HepG2 (cell line): ENCODE data around the gene RTBDN. TPM values are rescaled to one million over a fixed set of nuclear protein-coding genes. Genes with fewer than 3 reads are reported as not detected.
A peak's percentile ranks its signal among the peaks of the same experiment; 100 is the strongest.

Experiments used
- ATM ChIP-seq: fragments of 450-650 bp; IDR thresholded peaks from 2 replicates; pipeline ENCODE4 v1.7.1; 2017; ENCODE audit warnings: mild to moderate bottlenecking, borderline replicate concordance
- HNF4G ChIP-seq, 2 experiments: sonication (generic) in 1 of 2; formaldehyde crosslinking in 1 of 2; IDR thresholded peaks; 2 replicates each; pipeline versions ENCODE4 v1.4.0 to v1.6.1; 2011 to 2020; ENCODE audit warnings: borderline replicate concordance in 2 of 2, low read depth in 2 of 2, mild to moderate bottlenecking in 2 of 2, low read length in 1 of 2, missing genetic modification reagents in 1 of 2, moderate library complexity in 1 of 2
- NRL ChIP-seq: sonication (generic); formaldehyde crosslinking; IDR thresholded peaks from 2 replicates; pipeline ENCODE4 v1.5.0; 2020; ENCODE audit warnings: missing genetic modification reagents, mild to moderate bottlenecking, moderate library complexity, borderline replicate concordance
- RFX3 ChIP-seq: IDR thresholded peaks from 2 replicates; pipeline ENCODE4 v1.6.1; 2016; ENCODE audit warnings: missing biosample characterization, missing genetic modification reagents
- SMARCC2 ChIP-seq: fragments of 450-650 bp; IDR thresholded peaks from 2 replicates; pipeline ENCODE4 v1.6.1; 2017; ENCODE audit warnings: antibody characterized with exemption, mild to moderate bottlenecking
- THYN1 ChIP-seq: sonication (generic); formaldehyde crosslinking; IDR thresholded peaks from 2 replicates; pipeline ENCODE4 v1.8.1; 2023; ENCODE audit warnings: low read depth, mild to moderate bottlenecking, moderate library complexity, missing genetic modification reagents, borderline replicate concordance
- ZBTB7B ChIP-seq: sonication (generic); formaldehyde crosslinking; IDR thresholded peaks from 2 replicates; pipeline ENCODE4 v1.4.0; 2020; ENCODE audit warnings: missing genetic modification reagents
- ZNF546 ChIP-seq: sonication (generic); formaldehyde crosslinking; conservative IDR thresholded peaks from 2 replicates; pipeline ENCODE4 v1.8.1; 2023; ENCODE audit warnings: mild to moderate bottlenecking, missing genetic modification reagents
- ZNF577 ChIP-seq: sonication (generic); formaldehyde crosslinking; IDR thresholded peaks from 2 replicates; pipeline ENCODE4 v1.4.0; 2020; ENCODE audit warnings: mild to moderate bottlenecking, low read depth, missing genetic modification reagents, borderline replicate concordance
- ZNF670 ChIP-seq: sonication (generic); formaldehyde crosslinking; IDR thresholded peaks from 2 replicates; pipeline ENCODE4 v1.8.0; 2022; ENCODE audit warnings: mild to moderate bottlenecking, missing genetic modification reagents, borderline replicate concordance
- ZNF761 ChIP-seq: sonication (generic); formaldehyde crosslinking; conservative IDR thresholded peaks from 2 replicates; pipeline ENCODE4 v1.4.0; 2020; ENCODE audit warnings: mild to moderate bottlenecking, missing genetic modification reagents
- ZNF773 ChIP-seq: sonication (generic); formaldehyde crosslinking; IDR thresholded peaks from 2 replicates; pipeline ENCODE4 v1.4.0; 2020; ENCODE audit warnings: missing genetic modification reagents, borderline replicate concordance
- ZNF816 ChIP-seq: sonication (generic); formaldehyde crosslinking; IDR thresholded peaks from 2 replicates; pipeline ENCODE4 v1.8.0; 2022; ENCODE audit warnings: missing genetic modification reagents, mild to moderate bottlenecking, borderline replicate concordance
- polyA plus RNA-seq, 8 experiments: library from polyadenylated mRNA; depleted of rRNA in 3 of 8; stranded (reverse) in 7 of 8; unstranded in 1 of 8; fragments of >200 nt; fragmentation: Illumina TruSeq in 4 of 8; extraction: Trizol in 4 of 8; gene quantifications; 2 replicates each; pipeline versions ENCODE4 v1.2.1 to v1.2.3, GENCODE V29; 2011 to 2016; ENCODE audit warnings: low read depth in 4 of 8, missing spikeins in 1 of 8, mixed read lengths in 1 of 8; ENCODE audit not compliant: insufficient read depth in 1 of 8
- total RNA-seq, 5 experiments: library from RNA; depleted of rRNA; stranded (reverse); fragments of >200 nt; fragmentation: Illumina TruSeq; extraction: Trizol; gene quantifications; 2 replicates each; pipeline ENCODE4 v1.2.3, GENCODE V29; 2016; ENCODE audit warnings: low read depth in 1 of 5
- TF ChIP-seq, protein P1 (sequence below): sonication (generic); formaldehyde crosslinking; IDR thresholded peaks from 2 replicates; pipeline ENCODE4 v1.9.0; 2021; ENCODE audit warnings: missing genetic modification reagents, mild to moderate bottlenecking, borderline replicate concordance
- TF ChIP-seq, protein P2 (sequence below): sonication (generic); formaldehyde crosslinking; IDR thresholded peaks from 2 replicates; pipeline ENCODE4 v1.8.0; 2022; ENCODE audit warnings: mild to moderate bottlenecking, missing genetic modification reagents, moderate library complexity
- TF ChIP-seq, protein P3 (sequence below): sonication (generic); formaldehyde crosslinking; IDR thresholded peaks from 2 replicates; pipeline ENCODE4 v1.5.0; 2020; ENCODE audit warnings: mild to moderate bottlenecking, missing genetic modification reagents
- TF ChIP-seq, protein P4 (sequence below): sonication (generic); formaldehyde crosslinking; IDR thresholded peaks from 2 replicates; pipeline ENCODE4 v1.5.1; 2020; ENCODE audit warnings: mild to moderate bottlenecking, missing genetic modification reagents, moderate library complexity
- TF ChIP-seq, protein P5 (sequence below): sonication (generic); formaldehyde crosslinking; IDR thresholded peaks from 2 replicates; pipeline ENCODE4 v1.4.0; 2020; ENCODE audit warnings: missing genetic modification reagents

Gene RTBDN
- total and polyA plus RNA-seq, 2 of the 13 experiments (the other 11 are each of a cell fraction or from before 2014, with no cell fraction given), result 0.27 to 0.48 TPM

DNA sequence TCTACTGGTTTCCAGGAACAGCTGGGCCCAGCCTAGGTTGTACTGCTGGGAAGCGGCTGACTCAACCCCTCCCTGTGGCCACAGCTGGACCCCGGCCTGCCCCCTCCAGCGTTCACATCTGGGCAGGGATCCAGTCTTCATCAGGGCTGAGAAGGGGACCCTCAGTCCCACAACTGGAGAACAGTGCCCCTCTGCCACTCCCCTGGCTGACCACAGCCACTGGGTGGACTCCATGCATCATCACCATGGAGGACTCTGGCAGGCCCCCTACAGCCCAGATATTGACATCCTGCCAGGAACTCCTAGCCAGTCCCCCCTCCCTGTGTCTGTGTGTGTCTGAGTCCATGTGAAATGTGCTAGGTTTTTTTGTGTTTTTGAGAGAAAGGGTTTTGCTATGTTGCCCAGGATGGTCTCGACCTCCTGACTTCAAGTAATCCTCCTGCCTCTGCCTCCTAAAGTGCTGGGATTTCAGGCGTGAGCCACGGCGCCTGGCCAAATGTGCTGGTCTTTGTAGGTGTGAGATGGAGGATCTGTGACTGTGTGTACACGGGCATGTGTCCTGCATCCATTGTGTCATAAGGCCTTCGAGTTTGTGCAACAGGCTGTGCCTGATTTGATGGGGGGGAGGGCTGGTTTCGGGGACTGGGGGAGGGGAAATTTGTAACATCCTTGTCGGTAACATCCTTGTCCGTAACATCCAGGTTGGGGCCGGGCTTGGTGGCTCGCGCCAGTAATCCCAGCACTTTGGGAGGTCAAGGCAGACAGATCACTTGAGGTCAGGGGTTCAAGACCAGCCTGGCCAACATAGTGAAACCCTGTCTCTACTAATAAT is 55.0 kb downstream of the RTBDN start (continued):
- no peak for TF ChIP-seq ZNF816 (CRISPR knock-in tag)
- TF ChIP-seq ZNF773 (CRISPR knock-in tag), result no peak
- TF ChIP-seq ZNF670, result peak; percentile 47; the same call in 1 of the 2 replicates
- TF ChIP-seq ZNF577 (CRISPR knock-in tag), result no peak
- no peak for TF ChIP-seq ZNF761 (CRISPR knock-in tag)
- no peak for TF ChIP-seq NRL (CRISPR knock-in tag)
- TF ChIP-seq RFX3 (CRISPR knock-in tag), result no peak
- TF ChIP-seq, protein P1, sequence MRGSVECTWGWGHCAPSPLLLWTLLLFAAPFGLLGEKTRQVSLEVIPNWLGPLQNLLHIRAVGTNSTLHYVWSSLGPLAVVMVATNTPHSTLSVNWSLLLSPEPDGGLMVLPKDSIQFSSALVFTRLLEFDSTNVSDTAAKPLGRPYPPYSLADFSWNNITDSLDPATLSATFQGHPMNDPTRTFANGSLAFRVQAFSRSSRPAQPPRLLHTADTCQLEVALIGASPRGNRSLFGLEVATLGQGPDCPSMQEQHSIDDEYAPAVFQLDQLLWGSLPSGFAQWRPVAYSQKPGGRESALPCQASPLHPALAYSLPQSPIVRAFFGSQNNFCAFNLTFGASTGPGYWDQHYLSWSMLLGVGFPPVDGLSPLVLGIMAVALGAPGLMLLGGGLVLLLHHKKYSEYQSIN (CRISPR knock-in tag), result no peak
- TF ChIP-seq, protein P2, sequence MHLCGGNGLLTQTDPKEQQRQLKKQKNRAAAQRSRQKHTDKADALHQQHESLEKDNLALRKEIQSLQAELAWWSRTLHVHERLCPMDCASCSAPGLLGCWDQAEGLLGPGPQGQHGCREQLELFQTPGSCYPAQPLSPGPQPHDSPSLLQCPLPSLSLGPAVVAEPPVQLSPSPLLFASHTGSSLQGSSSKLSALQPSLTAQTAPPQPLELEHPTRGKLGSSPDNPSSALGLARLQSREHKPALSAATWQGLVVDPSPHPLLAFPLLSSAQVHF, result no peak
- no peak for TF ChIP-seq ATM
- no peak for TF ChIP-seq HNF4G (IDR thresholded peaks at IDR 0.05; ENCODE audit: borderline replicate concordance, low read depth, low read length)
- 0 out of 2 replicates have a peak, but pooled peaks have one; percentile 25 for TF ChIP-seq HNF4G (CRISPR knock-in tag; IDR thresholded peaks at IDR 0.05; ENCODE audit: borderline replicate concordance, low read depth)
- TF ChIP-seq, protein P3, sequence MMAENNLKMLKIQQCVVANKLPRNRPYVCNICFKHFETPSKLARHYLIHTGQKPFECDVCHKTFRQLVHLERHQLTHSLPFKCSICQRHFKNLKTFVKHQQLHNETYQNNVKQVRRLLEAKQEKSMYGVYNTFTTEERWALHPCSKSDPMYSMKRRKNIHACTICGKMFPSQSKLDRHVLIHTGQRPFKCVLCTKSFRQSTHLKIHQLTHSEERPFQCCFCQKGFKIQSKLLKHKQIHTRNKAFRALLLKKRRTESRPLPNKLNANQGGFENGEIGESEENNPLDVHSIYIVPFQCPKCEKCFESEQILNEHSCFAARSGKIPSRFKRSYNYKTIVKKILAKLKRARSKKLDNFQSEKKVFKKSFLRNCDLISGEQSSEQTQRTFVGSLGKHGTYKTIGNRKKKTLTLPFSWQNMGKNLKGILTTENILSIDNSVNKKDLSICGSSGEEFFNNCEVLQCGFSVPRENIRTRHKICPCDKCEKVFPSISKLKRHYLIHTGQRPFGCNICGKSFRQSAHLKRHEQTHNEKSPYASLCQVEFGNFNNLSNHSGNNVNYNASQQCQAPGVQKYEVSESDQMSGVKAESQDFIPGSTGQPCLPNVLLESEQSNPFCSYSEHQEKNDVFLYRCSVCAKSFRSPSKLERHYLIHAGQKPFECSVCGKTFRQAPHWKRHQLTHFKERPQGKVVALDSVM (CRISPR knock-in tag), result no peak
- TF ChIP-seq, protein P4, sequence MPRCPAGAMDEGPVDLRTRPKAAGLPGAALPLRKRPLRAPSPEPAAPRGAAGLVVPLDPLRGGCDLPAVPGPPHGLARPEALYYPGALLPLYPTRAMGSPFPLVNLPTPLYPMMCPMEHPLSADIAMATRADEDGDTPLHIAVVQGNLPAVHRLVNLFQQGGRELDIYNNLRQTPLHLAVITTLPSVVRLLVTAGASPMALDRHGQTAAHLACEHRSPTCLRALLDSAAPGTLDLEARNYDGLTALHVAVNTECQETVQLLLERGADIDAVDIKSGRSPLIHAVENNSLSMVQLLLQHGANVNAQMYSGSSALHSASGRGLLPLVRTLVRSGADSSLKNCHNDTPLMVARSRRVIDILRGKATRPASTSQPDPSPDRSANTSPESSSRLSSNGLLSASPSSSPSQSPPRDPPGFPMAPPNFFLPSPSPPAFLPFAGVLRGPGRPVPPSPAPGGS, result no peak
- peak; percentile 51; the same call in 1 of the 2 replicates for TF ChIP-seq ZBTB7B
- no peak for TF ChIP-seq SMARCC2
- TF ChIP-seq ZNF546 (CRISPR knock-in tag), result no peak
- no peak for TF ChIP-seq THYN1 (CRISPR knock-in tag)
- TF ChIP-seq, protein P5, sequence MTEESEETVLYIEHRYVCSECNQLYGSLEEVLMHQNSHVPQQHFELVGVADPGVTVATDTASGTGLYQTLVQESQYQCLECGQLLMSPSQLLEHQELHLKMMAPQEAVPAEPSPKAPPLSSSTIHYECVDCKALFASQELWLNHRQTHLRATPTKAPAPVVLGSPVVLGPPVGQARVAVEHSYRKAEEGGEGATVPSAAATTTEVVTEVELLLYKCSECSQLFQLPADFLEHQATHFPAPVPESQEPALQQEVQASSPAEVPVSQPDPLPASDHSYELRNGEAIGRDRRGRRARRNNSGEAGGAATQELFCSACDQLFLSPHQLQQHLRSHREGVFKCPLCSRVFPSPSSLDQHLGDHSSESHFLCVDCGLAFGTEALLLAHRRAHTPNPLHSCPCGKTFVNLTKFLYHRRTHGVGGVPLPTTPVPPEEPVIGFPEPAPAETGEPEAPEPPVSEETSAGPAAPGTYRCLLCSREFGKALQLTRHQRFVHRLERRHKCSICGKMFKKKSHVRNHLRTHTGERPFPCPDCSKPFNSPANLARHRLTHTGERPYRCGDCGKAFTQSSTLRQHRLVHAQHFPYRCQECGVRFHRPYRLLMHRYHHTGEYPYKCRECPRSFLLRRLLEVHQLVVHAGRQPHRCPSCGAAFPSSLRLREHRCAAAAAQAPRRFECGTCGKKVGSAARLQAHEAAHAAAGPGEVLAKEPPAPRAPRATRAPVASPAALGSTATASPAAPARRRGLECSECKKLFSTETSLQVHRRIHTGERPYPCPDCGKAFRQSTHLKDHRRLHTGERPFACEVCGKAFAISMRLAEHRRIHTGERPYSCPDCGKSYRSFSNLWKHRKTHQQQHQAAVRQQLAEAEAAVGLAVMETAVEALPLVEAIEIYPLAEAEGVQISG, result no peak
